ACC112 (cell line): ENCODE results near the gene DLGAP4.

ENCODE experiments used
- H2AFZ ChIP-seq: fragments of 200-600 bp; sonication (generic); one replicate; pipeline ENCODE4 v1.6.0; 2017; ENCODE audit warnings: antibody characterized with exemption, low read length; ENCODE audit not compliant: unreplicated experiment
- H3K27ac ChIP-seq: fragments of 200-600 bp; sonication (generic); 2 replicates; pipeline ENCODE4 v1.5.1; 2014; ENCODE audit warnings: low read depth, mild to moderate bottlenecking, antibody characterized with exemption, low read length, moderate library complexity
- H3K27me3 ChIP-seq: fragments of 200-600 bp; sonication (generic); 2 replicates; pipeline ENCODE4 v1.6.1; 2014; ENCODE audit warnings: mild to moderate bottlenecking, antibody characterized with exemption, low read length, moderate library complexity, mixed read lengths; ENCODE audit not compliant: insufficient read depth
- H3K36me3 ChIP-seq: fragments of 200-600 bp; sonication (generic); 2 replicates; pipeline ENCODE4 v1.6.1; 2016; ENCODE audit warnings: mild to moderate bottlenecking, antibody characterized with exemption, low read length, moderate library complexity, mixed read lengths; ENCODE audit not compliant: insufficient read depth
- H3K4me1 ChIP-seq: fragments of 200-600 bp; sonication (generic); one replicate; pipeline ENCODE4 v1.6.1; 2016; ENCODE audit warnings: low read length, mixed read lengths; ENCODE audit not compliant: insufficient read depth, unreplicated experiment, control insufficient read depth
- H3K4me3 ChIP-seq: fragments of 200-600 bp; sonication (generic); 2 replicates; pipeline ENCODE4 v1.5.1; 2014; ENCODE audit warnings: mild to moderate bottlenecking, low read depth, low read length
- H3K79me2 ChIP-seq: fragments of 200-600 bp; sonication (generic); one replicate; pipeline ENCODE4 v1.6.0; 2016; ENCODE audit warnings: low read length; ENCODE audit not compliant: control insufficient read depth, unreplicated experiment, insufficient read depth

The DLGAP4 gene

DNA sequence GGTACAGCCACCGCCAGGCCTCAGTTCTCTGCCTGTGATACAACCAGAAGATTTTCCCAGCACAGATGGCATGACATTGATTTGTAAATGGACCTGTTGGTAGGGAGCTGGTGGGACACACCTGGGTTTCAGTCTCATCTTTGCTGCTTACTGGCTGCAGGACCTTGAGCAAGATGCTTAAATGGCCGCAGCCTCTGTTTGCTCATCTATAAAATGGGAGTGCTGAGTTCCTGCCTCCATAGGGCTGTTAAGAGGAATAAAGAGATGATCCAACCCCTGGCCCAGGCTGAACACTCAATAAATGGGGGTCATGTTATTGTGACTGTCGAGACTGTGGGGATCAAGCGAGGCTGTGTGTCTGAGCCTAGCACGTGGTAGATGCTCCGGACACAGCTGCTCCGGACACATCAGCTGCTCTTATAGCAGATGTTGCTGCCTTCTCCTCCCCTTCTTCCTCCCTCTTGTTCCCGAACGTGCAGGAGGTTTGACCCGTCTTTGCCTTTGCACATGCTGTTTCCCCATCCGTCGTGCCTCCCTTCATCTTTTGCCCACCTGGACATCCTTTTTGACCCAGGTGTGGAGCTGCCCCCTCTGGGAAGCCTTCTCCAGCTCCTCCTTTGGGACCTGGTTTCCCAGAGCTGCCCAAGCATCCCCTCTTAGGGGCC is 29.2 kb downstream of the DLGAP4 start:
- Histone ChIP-seq H3K4me3 (no peak overlapping the region), H3K36me3 (no peaks in the 10 kb centered on the region), H3K79me2 (no peaks in the 10 kb centered on the region), H3K27ac (no peak overlapping the region), H2AFZ (no peak overlapping the region), H3K27me3 (peaks cover 90% of the 10 kb centered on the region), H3K4me1 (no peaks in the 10 kb centered on the region)

GRCh38 chr20:36336204-36336603 is 30.1 kb downstream of the DLGAP4 start:
- peaks cover 87% of the 10 kb centered on the region for H3K27me3 ChIP-seq
- no peak overlapping the region for H3K4me3 ChIP-seq
- no peaks in the 10 kb centered on the region for H3K4me1 ChIP-seq
- no peaks in the 10 kb centered on the region for H3K36me3 ChIP-seq
- H2AFZ ChIP-seq, result no peak overlapping the region
- H3K27ac ChIP-seq, result no peak overlapping the region
- H3K79me2 ChIP-seq, result no peaks in the 10 kb centered on the region

- H3K79me2 ChIP-seq, result no peaks in the 10 kb centered on the region
- H3K36me3 ChIP-seq, result no peaks in the 10 kb centered on the region
- no peak overlapping the region for H3K27ac ChIP-seq
- peaks cover 87% of the 10 kb centered on the region for H3K27me3 ChIP-seq
- no peaks in the 10 kb centered on the region for H3K4me1 ChIP-seq
- H3K4me3 ChIP-seq, result no peak overlapping the region
- no peak overlapping the region for H2AFZ ChIP-seq
Observed at GRCh38 chr20:36336954-36337704, 31.0 kb downstream of the DLGAP4 start.

GRCh38 chr20:36337886-36338285 is 31.7 kb downstream of the DLGAP4 start:
- H3K79me2 ChIP-seq, result no peaks in the 10 kb centered on the region
- H2AFZ ChIP-seq, result no peak overlapping the region
- H3K27ac ChIP-seq, result no peak overlapping the region
- no peak overlapping the region for H3K4me3 ChIP-seq
- H3K4me1 ChIP-seq, result no peaks in the 10 kb centered on the region
- H3K27me3 ChIP-seq, result peaks cover 83% of the 10 kb centered on the region
- no peaks in the 10 kb centered on the region for H3K36me3 ChIP-seq

- no peaks in the 10 kb centered on the region for H3K79me2 ChIP-seq
- H3K27me3 ChIP-seq, result peaks cover 74% of the 10 kb centered on the region
- no peak overlapping the region for H3K27ac ChIP-seq
- H3K4me1 ChIP-seq, result no peaks in the 10 kb centered on the region
- H3K36me3 ChIP-seq, result no peaks in the 10 kb centered on the region
- no peak overlapping the region for H2AFZ ChIP-seq
- H3K4me3 ChIP-seq, result no peak overlapping the region
Observed at GRCh38 chr20:36339646-36340592, 33.8 kb downstream of the DLGAP4 start.

GRCh38 chr20:36340593-36340990 is 34.5 kb downstream of the DLGAP4 start:
- Histone ChIP-seq H3K4me3 (no peak overlapping the region), H3K27ac (no peak overlapping the region), H2AFZ (no peak overlapping the region), H3K36me3 (no peaks in the 10 kb centered on the region), H3K79me2 (no peaks in the 10 kb centered on the region), H3K27me3 (peaks cover 67% of the 10 kb centered on the region), H3K4me1 (no peaks in the 10 kb centered on the region)

DNA sequence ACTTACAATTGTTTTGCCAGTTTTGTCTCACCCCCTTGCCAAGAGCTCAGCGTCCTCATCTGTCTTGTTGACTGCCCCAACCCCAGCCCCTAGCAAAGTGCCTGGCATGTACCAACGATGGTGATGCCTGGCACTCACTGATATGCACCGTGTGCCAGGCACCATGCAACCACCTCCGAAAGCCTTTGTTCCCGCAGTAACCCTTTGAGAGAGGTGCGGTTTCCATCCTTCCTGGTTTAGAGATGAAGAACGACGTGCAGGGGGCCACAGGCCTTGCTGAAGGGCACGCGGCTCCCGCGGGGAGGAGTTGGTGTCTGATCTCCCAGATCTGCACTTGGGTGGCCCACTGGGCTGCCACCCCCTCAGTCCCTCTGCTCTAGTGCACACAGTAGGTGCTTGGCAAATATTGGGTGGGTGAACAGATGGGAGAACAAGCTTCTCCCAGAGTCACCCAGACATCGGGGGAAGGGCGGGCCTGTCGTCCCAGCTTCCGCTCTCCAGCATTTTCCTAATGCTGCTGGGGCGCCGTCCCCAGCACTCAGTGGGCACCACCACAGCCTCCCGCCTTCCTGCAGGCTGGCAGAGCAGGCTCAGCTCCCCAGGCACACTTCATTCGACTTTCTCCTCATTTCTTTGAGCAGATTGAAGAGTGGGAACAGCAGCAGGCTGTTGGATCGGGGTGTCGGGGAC is 35.3 kb downstream of the DLGAP4 start:
- H3K4me1 ChIP-seq, result no peaks in the 10 kb centered on the region
- no peak overlapping the region for H3K4me3 ChIP-seq
- H2AFZ ChIP-seq, result no peak overlapping the region
- H3K36me3 ChIP-seq, result no peaks in the 10 kb centered on the region
- no peaks in the 10 kb centered on the region for H3K79me2 ChIP-seq
- H3K27me3 ChIP-seq, result peaks cover 58% of the 10 kb centered on the region
- H3K27ac ChIP-seq, result no peak overlapping the region

GRCh38 chr20:36342331-36343120 is 36.4 kb downstream of the DLGAP4 start:
- Histone ChIP-seq H3K27me3 (peaks cover 53% of the 10 kb centered on the region), H2AFZ (no peak overlapping the region), H3K79me2 (no peaks in the 10 kb centered on the region), H3K27ac (no peak overlapping the region), H3K36me3 (no peaks in the 10 kb centered on the region), H3K4me3 (no peak overlapping the region), H3K4me1 (no peaks in the 10 kb centered on the region)

DNA sequence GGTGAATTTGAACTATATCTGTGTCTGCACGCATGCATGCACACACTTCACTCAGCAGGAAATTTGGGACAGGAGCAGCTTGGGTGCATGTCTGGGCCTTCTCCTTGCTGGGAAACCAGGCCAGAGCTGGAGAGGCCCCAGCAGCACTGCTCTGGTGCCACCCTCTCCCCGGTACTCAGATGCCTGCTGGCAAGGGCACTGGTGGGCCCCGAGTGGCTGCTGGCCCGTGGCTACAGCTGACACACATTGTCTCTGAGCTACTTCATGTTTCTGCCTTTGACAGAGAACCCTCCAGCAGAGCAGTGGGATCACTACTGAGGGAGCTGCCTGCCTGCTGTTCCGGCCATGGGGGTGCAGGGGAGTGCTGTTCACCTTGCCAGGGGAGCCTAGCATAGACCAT is 37.5 kb downstream of the DLGAP4 start:
- no peak overlapping the region for H3K27ac ChIP-seq

More for the DNA sequence above, 37.5 kb downstream of the DLGAP4 start:
- peaks cover 46% of the 10 kb centered on the region for H3K27me3 ChIP-seq
- no peak overlapping the region for H3K4me3 ChIP-seq
- no peaks in the 10 kb centered on the region for H3K36me3 ChIP-seq
- no peaks in the 10 kb centered on the region for H3K79me2 ChIP-seq
- no peaks in the 10 kb centered on the region for H3K4me1 ChIP-seq
- H2AFZ ChIP-seq, result no peak overlapping the region
